GM18858 (cell line): ENCODE data around the gene SPNS2.

ENCODE experiments used
- ATAC-seq: cut with Tn5 transposase; IDR thresholded peaks from one replicate; pipeline ENCODE4 v1.9.1; 2021; ENCODE audit not compliant: unreplicated experiment

Gene SPNS2

GRCh38 chr17:4520060-4520893 is 21.6 kb downstream of the SPNS2 start:
- no peak for ATAC-seq

- no peak for ATAC-seq
These were observed 22.4 kb downstream of the SPNS2 start for GRCh38 chr17:4520894-4521600.

DNA sequence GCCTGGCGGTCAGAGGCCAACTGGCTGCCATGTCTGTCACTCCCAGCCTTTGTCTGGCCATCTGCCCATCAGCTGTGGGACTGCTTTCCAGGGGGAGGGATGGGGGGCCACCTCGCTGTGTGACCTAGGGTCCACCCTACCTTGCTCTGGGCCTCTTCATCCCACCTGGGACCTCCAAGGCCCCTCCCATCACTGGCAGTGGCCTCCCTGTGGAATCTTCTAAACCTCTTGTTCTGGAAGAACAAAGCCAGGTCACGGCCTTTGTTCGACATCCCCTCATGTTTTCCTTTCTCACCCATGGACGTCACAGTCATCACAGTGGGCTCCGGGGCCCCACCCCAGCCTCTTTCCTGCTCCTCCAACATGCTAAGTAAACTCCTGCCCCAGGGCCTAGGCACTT is 24.0 kb downstream of the SPNS2 start:
- no peak for ATAC-seq

DNA sequence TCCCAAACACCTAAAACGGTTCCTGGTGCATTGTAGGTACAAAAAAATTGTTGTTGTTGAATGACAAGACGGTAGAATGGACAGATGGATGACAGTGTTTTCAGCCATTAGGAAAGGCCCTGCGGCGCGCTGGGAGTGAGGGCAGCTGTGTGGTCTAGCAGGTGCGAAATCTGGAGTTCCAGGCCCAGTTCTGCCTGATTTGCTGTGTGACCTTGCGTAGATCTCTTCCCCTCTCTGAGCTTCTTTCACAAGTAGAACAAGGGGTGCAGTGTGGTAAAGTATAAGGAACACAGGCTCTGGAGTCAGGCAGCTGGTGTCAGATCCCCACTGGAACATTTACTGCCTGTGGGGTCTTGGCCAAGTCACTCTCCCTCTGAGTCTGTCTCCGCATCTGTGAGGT is 25.3 kb downstream of the SPNS2 start:
- no peak for ATAC-seq

GRCh38 chr17:4525691-4526397 is 27.2 kb downstream of the SPNS2 start:
- no peak for ATAC-seq

DNA sequence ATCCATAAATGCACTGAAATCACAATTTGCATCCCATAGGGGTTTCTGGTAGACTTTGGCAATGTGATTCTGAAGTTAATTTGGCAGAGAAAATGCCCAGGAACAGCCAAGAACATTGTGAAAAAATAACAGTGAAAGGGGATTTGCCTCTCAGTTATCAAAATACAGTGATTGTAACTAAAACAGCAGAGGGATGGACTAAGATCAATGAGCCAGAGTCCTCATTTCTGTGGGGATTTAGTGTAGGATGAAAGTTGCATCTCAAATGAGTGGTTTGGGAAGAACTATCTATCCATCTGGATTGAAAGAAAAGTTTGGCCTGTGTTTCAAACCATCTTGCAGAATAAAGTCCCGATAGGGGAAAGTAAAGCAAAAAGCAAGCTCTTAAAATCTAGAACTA is 28.5 kb downstream of the SPNS2 start:
- no peak for ATAC-seq

DNA sequence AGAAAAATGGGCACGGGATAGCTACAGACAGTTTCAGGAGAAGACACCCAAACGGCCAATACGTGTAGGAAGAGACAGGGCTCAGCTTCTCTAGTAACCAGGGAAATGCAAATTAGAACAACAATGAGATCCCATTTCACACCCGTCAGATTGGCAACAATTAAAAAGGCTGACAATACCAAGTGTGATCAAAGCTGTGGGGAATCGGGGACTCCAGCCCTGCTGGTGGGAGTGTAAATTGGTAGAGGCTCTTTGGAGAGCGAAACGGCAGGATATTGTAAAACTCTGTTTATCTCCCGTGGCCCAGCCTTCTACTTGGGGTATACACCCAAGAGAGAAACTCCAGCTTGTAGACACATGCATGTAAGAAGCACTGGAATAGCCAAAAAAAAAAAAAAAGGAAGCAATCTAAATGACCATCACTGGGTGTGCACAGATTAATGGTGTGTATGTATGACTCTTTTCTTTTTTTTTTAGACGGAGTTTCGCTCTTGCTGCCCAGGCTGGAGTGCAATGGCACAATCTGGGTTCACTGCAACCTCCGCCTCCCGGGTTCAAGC is 29.0 kb downstream of the SPNS2 start:
- no peak for ATAC-seq

DNA sequence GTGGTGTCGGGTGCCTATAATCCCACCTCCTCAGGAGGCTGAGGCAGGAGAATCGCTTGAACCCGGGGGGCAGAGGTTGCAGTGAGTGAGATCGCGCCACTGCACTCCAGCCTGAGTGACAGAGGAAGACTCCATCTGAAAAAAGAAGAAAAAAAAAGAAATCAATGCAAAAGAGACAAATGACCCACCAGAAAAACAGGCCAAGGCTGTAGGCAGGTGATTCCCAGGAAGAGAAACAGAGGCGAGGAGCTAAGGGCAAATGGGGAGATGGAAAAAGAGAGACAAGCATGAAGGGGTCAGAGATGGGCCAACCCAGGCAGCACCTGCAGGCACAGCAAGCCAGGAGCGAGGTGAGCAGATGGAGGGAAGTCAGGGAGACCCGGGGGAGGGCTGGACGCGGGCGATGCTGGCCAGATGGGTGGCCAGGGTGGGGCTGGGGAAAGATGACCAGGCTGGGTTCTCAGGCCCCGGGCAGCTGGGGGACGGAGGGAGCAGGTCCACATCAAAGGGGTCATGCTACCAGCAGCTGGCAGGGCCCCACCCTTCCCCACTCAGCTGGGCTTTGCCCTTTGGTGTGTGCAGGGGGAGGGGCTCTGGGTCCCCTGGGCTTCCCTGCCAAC is 31.0 kb downstream of the SPNS2 start:
- ATAC-seq: no peak

DNA sequence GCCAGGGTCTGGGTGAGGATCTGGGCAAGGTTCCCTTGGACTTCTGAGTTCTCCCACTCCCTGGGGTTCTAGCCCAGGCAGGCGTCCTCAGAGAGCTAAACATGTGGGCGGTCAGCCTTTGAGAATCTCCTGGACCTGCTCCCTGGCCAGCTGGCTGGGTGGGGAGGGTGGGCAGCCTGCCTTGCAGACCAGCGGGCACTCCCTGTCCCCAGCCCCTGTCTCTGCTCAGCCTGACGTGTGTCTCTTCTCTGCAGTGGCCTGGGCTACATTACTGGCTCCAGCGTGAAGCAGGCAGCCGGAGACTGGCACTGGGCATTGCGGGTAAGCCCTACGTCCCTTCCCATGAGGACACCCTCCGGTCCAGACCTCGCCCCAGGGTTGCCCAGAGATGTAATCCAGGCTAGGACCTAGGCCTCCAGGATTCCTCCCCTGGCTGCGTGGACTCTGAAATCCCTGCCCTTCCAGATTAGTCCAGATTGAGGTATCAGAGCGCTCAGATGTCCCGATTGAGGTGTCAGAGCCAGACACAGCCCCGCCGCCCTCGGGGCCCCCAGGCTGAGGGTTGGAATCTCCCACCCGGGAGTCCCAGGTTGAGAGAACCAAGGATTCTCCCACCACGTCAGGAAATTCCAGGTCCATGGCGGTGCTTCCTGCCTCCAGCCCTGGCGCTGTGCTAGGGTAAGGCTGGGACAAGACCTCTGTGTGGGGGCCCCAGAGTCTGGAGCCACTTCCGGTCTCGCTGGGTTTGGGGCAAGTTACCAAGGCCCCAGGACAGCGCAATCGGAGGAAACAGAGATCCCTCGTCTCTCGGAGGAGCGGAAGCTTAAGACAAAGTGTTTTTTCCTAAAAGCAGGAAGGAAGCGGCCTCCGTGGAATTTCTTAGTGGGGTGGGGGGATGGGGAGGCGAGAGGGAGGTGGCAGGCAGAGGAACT is 32.4 kb downstream of the SPNS2 start:
- no peak for ATAC-seq

DNA sequence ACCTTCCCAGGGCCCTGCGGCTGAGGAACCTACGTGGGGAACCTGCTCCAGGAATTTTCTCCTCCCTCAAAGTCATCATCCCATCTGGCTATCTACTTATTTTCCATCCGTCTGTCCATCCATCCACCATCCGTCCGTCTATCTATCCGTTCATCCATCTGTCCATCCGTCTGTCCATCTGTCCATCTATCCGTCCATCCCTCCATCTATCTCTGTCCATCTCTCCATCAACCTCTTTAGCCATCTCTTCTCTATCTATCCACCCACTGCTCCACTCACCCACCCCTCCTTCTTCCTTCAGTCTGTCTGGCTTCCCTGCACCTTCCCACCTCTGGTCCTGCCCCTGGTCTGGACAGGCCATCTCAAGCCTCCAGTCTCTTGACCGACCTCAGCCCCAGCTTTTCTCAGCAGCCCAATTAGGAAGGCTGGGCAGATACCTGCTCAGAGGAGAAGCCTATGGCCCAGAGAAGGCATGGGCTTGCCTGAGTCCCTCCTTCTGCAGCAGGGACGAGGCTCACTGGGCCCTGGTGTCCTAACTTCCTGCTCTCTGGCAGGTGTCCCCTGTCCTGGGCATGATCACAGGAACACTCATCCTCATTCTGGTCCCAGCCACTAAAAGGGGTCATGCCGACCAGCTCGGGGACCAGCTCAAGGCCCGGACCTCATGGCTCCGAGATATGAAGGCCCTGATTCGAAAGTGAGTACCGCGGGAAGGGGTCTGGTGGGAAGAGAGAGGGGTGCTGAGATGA is 33.5 kb downstream of the SPNS2 start:
- no peak for ATAC-seq

- ATAC-seq: no peak
These were observed 34.3 kb downstream of the SPNS2 start for GRCh38 chr17:4532860-4533522.

GRCh38 chr17:4533523-4534504 is 35.1 kb downstream of the SPNS2 start:
- no peak for ATAC-seq

- ATAC-seq: no peak
These were observed 35.8 kb downstream of the SPNS2 start for GRCh38 chr17:4534515-4534914.

DNA sequence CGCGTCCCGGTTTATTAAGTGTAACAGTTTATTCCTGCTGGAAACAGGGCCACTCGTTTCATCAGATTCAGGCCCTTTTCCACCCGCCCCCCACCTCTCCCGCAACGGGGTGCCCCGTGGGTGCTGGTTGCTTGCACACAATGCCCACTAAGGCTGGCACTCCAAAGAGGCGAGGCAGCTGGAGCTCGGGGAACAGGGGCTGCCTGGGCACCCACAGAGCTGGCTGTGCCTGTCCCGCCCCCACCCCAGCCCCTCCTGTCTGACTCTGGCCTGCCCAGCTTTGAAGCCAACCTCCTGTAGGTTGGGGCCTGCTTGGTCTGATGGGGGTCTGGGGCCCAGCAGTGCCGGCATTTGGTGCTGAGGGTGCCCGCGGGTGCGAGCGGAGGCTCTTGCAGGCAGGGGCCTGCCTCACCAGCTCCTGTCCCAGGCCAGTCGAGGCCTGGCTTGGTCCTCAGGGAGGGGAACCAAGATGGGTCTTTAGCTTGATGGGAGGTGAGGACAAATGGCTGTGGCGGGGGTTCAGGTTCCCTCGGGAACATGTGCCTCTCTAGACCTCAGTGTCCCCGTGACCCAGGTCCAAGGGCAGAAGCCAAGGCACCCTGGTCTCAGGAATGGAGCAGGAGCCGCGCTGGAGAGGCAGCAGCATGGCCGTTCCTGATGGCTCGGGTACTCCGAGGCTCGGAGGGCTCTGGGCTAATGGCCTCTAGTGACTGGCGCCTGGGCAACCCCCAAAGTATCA is 36.4 kb downstream of the SPNS2 start:
- ATAC-seq: no peak

DNA sequence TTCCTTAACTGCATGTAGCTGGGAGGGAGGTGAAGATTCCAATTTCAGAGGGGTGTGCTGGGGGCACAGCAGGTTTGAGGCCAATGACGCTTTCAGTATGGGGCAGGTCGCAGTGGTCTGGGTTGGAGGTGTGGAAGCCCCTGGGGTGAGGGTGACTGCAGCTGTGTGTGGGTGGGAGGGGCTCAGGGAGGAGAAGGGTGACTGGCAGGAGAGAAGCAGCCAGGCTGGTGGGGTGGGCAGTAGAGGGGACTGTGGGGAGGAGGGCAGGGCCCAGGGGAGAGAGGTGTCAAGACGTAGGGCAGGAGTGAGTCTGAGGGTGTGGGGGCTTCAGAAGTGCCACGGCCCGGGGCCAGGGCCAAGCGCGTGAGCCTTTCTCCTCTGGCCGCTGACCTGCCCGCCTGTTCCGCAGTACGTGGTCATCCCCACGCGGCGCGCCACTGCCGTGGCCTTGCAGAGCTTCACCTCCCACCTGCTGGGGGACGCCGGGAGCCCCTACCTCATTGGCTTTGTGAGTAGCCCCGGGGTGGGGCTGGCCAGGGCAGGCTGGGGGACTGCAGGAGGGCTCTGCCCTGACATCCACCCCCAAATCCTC is 37.1 kb downstream of the SPNS2 start:
- no peak for ATAC-seq

- ATAC-seq: no peak
These were observed 37.6 kb downstream of the SPNS2 start for GRCh38 chr17:4536259-4536741.
